Uterus (tissue), 2 donors: ENCODE results near the gene PRKG1.

Experiments used
- POLR2A ChIP-seq, 2 donors: fragments of 450-650 bp; IDR thresholded peaks; one replicate each; pipeline ENCODE4 v1.6.1; 2016; ENCODE audit warnings: antibody characterized with exemption in 2 of 2, mild to moderate bottlenecking in 1 of 2, moderate library complexity in 1 of 2
- TF ChIP-seq, protein P1 (sequence below), 4 experiments: fragments of 200-600 bp in 2 of 4; fragments of 450-650 bp in 2 of 4; sonication (generic) in 2 of 4; IDR thresholded peaks; one replicate each; pipeline ENCODE4 v1.5.1; 2016 to 2019; ENCODE audit warnings: antibody characterized with exemption in 4 of 4, mild to moderate bottlenecking in 2 of 4, moderate library complexity in 1 of 4

DNA sequence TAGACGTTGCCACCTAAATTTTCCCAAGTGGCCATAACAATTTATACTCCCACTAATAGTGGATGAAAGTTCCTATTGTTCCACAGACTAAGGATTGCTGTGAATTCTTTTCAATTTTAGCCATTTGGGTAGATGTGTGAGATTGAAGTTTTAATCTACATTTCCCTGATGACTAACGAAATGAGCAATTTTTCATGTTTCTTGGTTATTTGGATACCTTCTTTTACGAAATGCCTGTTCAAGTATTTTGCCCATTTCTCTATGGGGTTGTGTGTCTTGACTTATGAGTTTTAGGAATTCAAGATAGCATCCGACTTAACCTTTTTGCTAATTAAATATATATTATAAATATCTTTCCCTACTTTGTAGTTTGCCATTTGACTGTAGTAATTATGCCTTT is 16.4 kb upstream of the PRKG1 start:
- TF ChIP-seq, protein P1, sequence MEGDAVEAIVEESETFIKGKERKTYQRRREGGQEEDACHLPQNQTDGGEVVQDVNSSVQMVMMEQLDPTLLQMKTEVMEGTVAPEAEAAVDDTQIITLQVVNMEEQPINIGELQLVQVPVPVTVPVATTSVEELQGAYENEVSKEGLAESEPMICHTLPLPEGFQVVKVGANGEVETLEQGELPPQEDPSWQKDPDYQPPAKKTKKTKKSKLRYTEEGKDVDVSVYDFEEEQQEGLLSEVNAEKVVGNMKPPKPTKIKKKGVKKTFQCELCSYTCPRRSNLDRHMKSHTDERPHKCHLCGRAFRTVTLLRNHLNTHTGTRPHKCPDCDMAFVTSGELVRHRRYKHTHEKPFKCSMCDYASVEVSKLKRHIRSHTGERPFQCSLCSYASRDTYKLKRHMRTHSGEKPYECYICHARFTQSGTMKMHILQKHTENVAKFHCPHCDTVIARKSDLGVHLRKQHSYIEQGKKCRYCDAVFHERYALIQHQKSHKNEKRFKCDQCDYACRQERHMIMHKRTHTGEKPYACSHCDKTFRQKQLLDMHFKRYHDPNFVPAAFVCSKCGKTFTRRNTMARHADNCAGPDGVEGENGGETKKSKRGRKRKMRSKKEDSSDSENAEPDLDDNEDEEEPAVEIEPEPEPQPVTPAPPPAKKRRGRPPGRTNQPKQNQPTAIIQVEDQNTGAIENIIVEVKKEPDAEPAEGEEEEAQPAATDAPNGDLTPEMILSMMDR (IDR thresholded peaks at IDR 0.05), result no peak
- no peak for TF ChIP-seq POLR2A (IDR thresholded peaks at IDR 0.05)
